HG03095 (cell line): Measurements from ENCODE around the gene FRY.

Experiments used
- ATAC-seq: cut with Tn5 transposase; IDR thresholded peaks from one replicate; pipeline ENCODE4 v1.9.1; 2021; ENCODE audit warnings: moderate library complexity; ENCODE audit not compliant: unreplicated experiment

The FRY gene

GRCh38 chr13:32126278-32126677 is 94.7 kb downstream of the FRY start:
- ATAC-seq = no peak

- ATAC-seq = no peak
Measured at GRCh38 chr13:32126756-32127155, 95.2 kb downstream of the FRY start.

GRCh38 chr13:32127691-32128090 is 96.1 kb downstream of the FRY start:
- ATAC-seq = no peak

- no peak for ATAC-seq
Measured at GRCh38 chr13:32134241-32135055, 102.9 kb downstream of the FRY start.

- no peak for ATAC-seq
Measured at GRCh38 chr13:32135056-32135390, 103.4 kb downstream of the FRY start.

- no peak for ATAC-seq
Measured at GRCh38 chr13:32135655-32136054, 104.1 kb downstream of the FRY start.

- no peak for ATAC-seq
Measured at GRCh38 chr13:32136061-32136460, 104.5 kb downstream of the FRY start.

GRCh38 chr13:32136716-32137115 is 105.1 kb downstream of the FRY start:
- ATAC-seq = no peak

- no peak for ATAC-seq
Measured at GRCh38 chr13:32139251-32139650, 107.7 kb downstream of the FRY start.

- no peak for ATAC-seq
Measured at GRCh38 chr13:32140109-32140508, 108.5 kb downstream of the FRY start.

- no peak for ATAC-seq
Measured at GRCh38 chr13:32141462-32141861, 109.9 kb downstream of the FRY start.

GRCh38 chr13:32142115-32142514 is 110.5 kb downstream of the FRY start:
- ATAC-seq = no peak

- no peak for ATAC-seq
Measured at GRCh38 chr13:32142956-32143375, 111.4 kb downstream of the FRY start.

- no peak for ATAC-seq
Measured at GRCh38 chr13:32147193-32147592, 115.6 kb downstream of the FRY start.

- no peak for ATAC-seq
Measured at GRCh38 chr13:32147976-32148375, 116.4 kb downstream of the FRY start.

- no peak for ATAC-seq
Measured at GRCh38 chr13:32150239-32150638, 118.7 kb downstream of the FRY start.

GRCh38 chr13:32150794-32151193 is 119.2 kb downstream of the FRY start:
- no peak for ATAC-seq

GRCh38 chr13:32151240-32151639 is 119.7 kb downstream of the FRY start:
- no peak for ATAC-seq

- no peak for ATAC-seq
Measured at GRCh38 chr13:32153056-32153455, 121.5 kb downstream of the FRY start.

- ATAC-seq = no peak
Measured at GRCh38 chr13:32159137-32159869, 127.7 kb downstream of the FRY start.

GRCh38 chr13:32162395-32163005 is 130.9 kb downstream of the FRY start:
- no peak for ATAC-seq
